ENCODE results near the gene ARID2.

DNA sequence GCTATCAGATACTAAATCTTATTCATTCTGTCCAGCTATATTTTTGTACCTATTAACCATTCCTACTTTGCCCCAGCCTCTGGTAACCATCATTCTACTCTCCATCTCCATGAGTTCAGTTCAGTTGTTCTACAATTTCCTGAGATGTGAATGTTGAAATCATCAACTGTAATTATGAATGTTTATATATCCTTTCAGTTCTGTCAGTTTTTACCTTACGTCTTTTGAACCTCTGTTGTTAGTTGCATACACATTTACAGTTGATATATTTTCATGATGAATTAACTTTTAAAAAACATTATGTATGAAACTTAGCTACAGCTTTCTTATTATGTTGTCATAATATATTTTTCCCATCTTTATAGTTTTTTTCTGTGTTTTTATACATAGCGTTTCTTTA is 102.1 kb downstream of the ARID2 start:
- TF ChIP-seq ZSCAN5A (tag by site-specific recombination; IDR thresholded peaks at IDR 0.05) (no peak), ZNF510 (tag by site-specific recombination; IDR thresholded peaks at IDR 0.05; ENCODE audit: insufficient replicate concordance) (no peak), TCF7L2 (IDR thresholded peaks at IDR 0.05; ENCODE audit: borderline replicate concordance, low read depth, low read length) (no peak), ATF2 (tag by site-specific recombination; IDR thresholded peaks at IDR 0.05; ENCODE audit: low read depth) (no peak), PRDM10 (tag by site-specific recombination; IDR thresholded peaks at IDR 0.05) (no peak), HOXA7 (CRISPR knock-in tag; IDR thresholded peaks at IDR 0.05; ENCODE audit: borderline replicate concordance) (no peak), REST (tag by site-specific recombination; IDR thresholded peaks at IDR 0.05) (no peak), ZNF280D (tag by site-specific recombination; IDR thresholded peaks at IDR 0.05) (no peak), ZNF707 (tag by site-specific recombination; IDR thresholded peaks at IDR 0.05) (no peak)
- TF ChIP-seq, protein P1, sequence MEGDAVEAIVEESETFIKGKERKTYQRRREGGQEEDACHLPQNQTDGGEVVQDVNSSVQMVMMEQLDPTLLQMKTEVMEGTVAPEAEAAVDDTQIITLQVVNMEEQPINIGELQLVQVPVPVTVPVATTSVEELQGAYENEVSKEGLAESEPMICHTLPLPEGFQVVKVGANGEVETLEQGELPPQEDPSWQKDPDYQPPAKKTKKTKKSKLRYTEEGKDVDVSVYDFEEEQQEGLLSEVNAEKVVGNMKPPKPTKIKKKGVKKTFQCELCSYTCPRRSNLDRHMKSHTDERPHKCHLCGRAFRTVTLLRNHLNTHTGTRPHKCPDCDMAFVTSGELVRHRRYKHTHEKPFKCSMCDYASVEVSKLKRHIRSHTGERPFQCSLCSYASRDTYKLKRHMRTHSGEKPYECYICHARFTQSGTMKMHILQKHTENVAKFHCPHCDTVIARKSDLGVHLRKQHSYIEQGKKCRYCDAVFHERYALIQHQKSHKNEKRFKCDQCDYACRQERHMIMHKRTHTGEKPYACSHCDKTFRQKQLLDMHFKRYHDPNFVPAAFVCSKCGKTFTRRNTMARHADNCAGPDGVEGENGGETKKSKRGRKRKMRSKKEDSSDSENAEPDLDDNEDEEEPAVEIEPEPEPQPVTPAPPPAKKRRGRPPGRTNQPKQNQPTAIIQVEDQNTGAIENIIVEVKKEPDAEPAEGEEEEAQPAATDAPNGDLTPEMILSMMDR (tag by site-specific recombination; IDR thresholded peaks at IDR 0.05), result no peak
- TF ChIP-seq, protein P2, sequence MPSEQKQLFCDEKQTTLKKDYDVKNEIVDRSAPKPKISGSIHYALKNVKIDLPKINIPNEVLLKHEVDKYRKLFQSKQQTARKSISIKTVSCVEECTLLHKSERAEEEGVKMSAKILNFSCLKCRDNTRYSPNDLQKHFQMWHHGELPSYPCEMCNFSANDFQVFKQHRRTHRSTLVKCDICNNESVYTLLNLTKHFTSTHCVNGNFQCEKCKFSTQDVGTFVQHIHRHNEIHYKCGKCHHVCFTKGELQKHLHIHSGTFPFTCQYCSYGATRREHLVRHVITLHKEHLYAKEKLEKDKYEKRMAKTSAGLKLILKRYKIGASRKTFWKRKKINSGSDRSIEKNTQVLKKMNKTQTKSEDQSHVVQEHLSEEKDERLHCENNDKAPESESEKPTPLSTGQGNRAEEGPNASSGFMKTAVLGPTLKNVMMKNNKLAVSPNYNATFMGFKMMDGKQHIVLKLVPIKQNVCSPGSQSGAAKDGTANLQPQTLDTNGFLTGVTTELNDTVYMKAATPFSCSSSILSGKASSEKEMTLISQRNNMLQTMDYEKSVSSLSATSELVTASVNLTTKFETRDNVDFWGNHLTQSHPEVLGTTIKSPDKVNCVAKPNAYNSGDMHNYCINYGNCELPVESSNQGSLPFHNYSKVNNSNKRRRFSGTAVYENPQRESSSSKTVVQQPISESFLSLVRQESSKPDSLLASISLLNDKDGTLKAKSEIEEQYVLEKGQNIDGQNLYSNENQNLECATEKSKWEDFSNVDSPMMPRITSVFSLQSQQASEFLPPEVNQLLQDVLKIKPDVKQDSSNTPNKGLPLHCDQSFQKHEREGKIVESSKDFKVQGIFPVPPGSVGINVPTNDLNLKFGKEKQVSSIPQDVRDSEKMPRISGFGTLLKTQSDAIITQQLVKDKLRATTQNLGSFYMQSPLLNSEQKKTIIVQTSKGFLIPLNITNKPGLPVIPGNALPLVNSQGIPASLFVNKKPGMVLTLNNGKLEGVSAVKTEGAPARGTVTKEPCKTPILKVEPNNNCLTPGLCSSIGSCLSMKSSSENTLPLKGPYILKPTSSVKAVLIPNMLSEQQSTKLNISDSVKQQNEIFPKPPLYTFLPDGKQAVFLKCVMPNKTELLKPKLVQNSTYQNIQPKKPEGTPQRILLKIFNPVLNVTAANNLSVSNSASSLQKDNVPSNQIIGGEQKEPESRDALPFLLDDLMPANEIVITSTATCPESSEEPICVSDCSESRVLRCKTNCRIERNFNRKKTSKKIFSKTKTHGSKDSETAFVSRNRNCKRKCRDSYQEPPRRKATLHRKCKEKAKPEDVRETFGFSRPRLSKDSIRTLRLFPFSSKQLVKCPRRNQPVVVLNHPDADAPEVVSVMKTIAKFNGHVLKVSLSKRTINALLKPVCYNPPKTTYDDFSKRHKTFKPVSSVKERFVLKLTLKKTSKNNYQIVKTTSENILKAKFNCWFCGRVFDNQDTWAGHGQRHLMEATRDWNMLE (tag by site-specific recombination; conservative IDR thresholded peaks at IDR 0.05; ENCODE audit: low read depth), result no peak

Measured in HEK293 (cell line).